H7 (cell line): ENCODE results near the gene CNTNAP2. TPM values are rescaled to one million over a fixed set of nuclear protein-coding genes. Genes with fewer than 3 reads are reported as not detected.
A peak's percentile ranks its signal among the peaks of the same experiment; 100 is the strongest.

Experiments
- DNase-seq: peaks from one replicate; pipeline ENCODE4 v3.0.0; 2012
- H3K27me3 ChIP-seq: 2 replicates; pipeline ENCODE4 v1.6.0; 2011; ENCODE audit warnings: mild to moderate bottlenecking, low read length; ENCODE audit not compliant: control insufficient read depth, insufficient read depth
- H3K36me3 ChIP-seq: replicated peaks from 2 replicates; pipeline ENCODE4 v1.5.1; 2011; ENCODE audit warnings: low read length; ENCODE audit not compliant: control insufficient read depth, insufficient read depth
- H3K4me3 ChIP-seq: 2 replicates; pipeline ENCODE4 v1.5.1; 2011; ENCODE audit warnings: low read depth, mild to moderate bottlenecking, control low read depth, low read length, moderate library complexity; ENCODE audit not compliant: insufficient read depth
- total RNA-seq: library from RNA; depleted of rRNA; stranded (reverse); fragments of >200 nt; shearing (Covaris generic); gene quantifications from 2 replicates; pipeline ENCODE4 v1.2.3, GENCODE V29; 2014

The CNTNAP2 gene
- total RNA-seq, 1 experiment from 2014 or later = 109 TPM

- H3K4me3 ChIP-seq = no peak overlapping the region
- no peak for DNase-seq
- no peaks in the 10 kb centered on the region for H3K27me3 ChIP-seq
- H3K36me3 ChIP-seq = no peaks in the 10 kb centered on the region
These were observed 1402.5 kb downstream of the CNTNAP2 start for GRCh38 chr7:147519062-147519461.

GRCh38 chr7:147523056-147523455 is 1406.5 kb downstream of the CNTNAP2 start:
- DNase-seq = no peak
- Histone ChIP-seq H3K27me3 (no peaks in the 10 kb centered on the region), H3K36me3 (no peaks in the 10 kb centered on the region), H3K4me3 (no peak overlapping the region)

- DNase-seq = no peak
These were observed 1408.2 kb downstream of the CNTNAP2 start for GRCh38 chr7:147524726-147525250.

GRCh38 chr7:147525325-147525724 is 1408.7 kb downstream of the CNTNAP2 start:
- no peaks in the 10 kb centered on the region for H3K36me3 ChIP-seq
- no peak for DNase-seq
- no peaks in the 10 kb centered on the region for H3K27me3 ChIP-seq
- no peak overlapping the region for H3K4me3 ChIP-seq

More at GRCh38 chr7:147524726-147525250, 1408.2 kb downstream of the CNTNAP2 start:
- Histone ChIP-seq H3K36me3 (no peaks in the 10 kb centered on the region), H3K4me3 (no peak overlapping the region), H3K27me3 (no peaks in the 10 kb centered on the region)

GRCh38 chr7:147535701-147536111 is 1419.1 kb downstream of the CNTNAP2 start:
- no peaks in the 10 kb centered on the region for H3K36me3 ChIP-seq
- H3K4me3 ChIP-seq = no peak overlapping the region
- no peaks in the 10 kb centered on the region for H3K27me3 ChIP-seq
- DNase-seq = no peak

GRCh38 chr7:147539685-147540084 is 1423.1 kb downstream of the CNTNAP2 start:
- Histone ChIP-seq H3K27me3 (no peaks in the 10 kb centered on the region), H3K36me3 (no peaks in the 10 kb centered on the region), H3K4me3 (no peak overlapping the region)
- DNase-seq = no peak

- Histone ChIP-seq H3K27me3 (no peaks in the 10 kb centered on the region), H3K4me3 (no peak overlapping the region), H3K36me3 (no peaks in the 10 kb centered on the region)
- DNase-seq = no peak
These were observed 1424.1 kb downstream of the CNTNAP2 start for GRCh38 chr7:147540743-147541142.

GRCh38 chr7:147541261-147541660 is 1424.7 kb downstream of the CNTNAP2 start:
- DNase-seq = no peak
- Histone ChIP-seq H3K36me3 (no peaks in the 10 kb centered on the region), H3K27me3 (no peaks in the 10 kb centered on the region), H3K4me3 (no peak overlapping the region)

GRCh38 chr7:147547252-147547897 is 1430.8 kb downstream of the CNTNAP2 start:
- H3K36me3 ChIP-seq = no peaks in the 10 kb centered on the region
- DNase-seq = peak; percentile 43
- H3K27me3 ChIP-seq = no peaks in the 10 kb centered on the region
- H3K4me3 ChIP-seq = no peak overlapping the region

- no peak overlapping the region for H3K4me3 ChIP-seq
- DNase-seq = no peak
- H3K27me3 ChIP-seq = no peaks in the 10 kb centered on the region
- H3K36me3 ChIP-seq = no peaks in the 10 kb centered on the region
These were observed 1439.7 kb downstream of the CNTNAP2 start for GRCh38 chr7:147556317-147556716.

GRCh38 chr7:147563669-147564068 is 1447.1 kb downstream of the CNTNAP2 start:
- no peak overlapping the region for H3K4me3 ChIP-seq

GRCh38 chr7:147564786-147565476 is 1448.3 kb downstream of the CNTNAP2 start:
- H3K36me3 ChIP-seq = no peaks in the 10 kb centered on the region
- H3K4me3 ChIP-seq = no peak overlapping the region
- DNase-seq = no peak
- H3K27me3 ChIP-seq = no peaks in the 10 kb centered on the region

More at GRCh38 chr7:147563669-147564068, 1447.1 kb downstream of the CNTNAP2 start:
- H3K36me3 ChIP-seq = no peaks in the 10 kb centered on the region
- H3K27me3 ChIP-seq = no peaks in the 10 kb centered on the region
- DNase-seq = no peak

- H3K36me3 ChIP-seq = no peaks in the 10 kb centered on the region
- H3K4me3 ChIP-seq = no peak overlapping the region
- no peak for DNase-seq
- no peaks in the 10 kb centered on the region for H3K27me3 ChIP-seq
These were observed 1450.4 kb downstream of the CNTNAP2 start for GRCh38 chr7:147567043-147567442.

GRCh38 chr7:147569116-147569913 is 1452.7 kb downstream of the CNTNAP2 start:
- no peaks in the 10 kb centered on the region for H3K36me3 ChIP-seq
- no peaks in the 10 kb centered on the region for H3K27me3 ChIP-seq
- H3K4me3 ChIP-seq = no peak overlapping the region

More at GRCh38 chr7:147569116-147569913, 1452.7 kb downstream of the CNTNAP2 start:
- no peak for DNase-seq
